GM21381 (cell line): ENCODE measurements around the gene WBP11.
"Not testable (repeated sequence)": the region's sequence is repeated elsewhere in the genome, so short reads cannot be mapped to it uniquely, and the experiment has no call there.

Experiments
- ATAC-seq: cut with Tn5 transposase; IDR thresholded peaks from one replicate; pipeline ENCODE4 v1.9.1; 2021; ENCODE audit warnings: mild to moderate bottlenecking, moderate library complexity; ENCODE audit not compliant: unreplicated experiment

Gene WBP11

GRCh38 chr12:14774074-14774905 lies 29.0 kb downstream of the WBP11 start:
- ATAC-seq = peak; percentile 50

- ATAC-seq = peak; percentile 8
These were observed 29.6 kb downstream of the WBP11 start for GRCh38 chr12:14773685-14774073.

GRCh38 chr12:14772946-14773345 lies 30.3 kb downstream of the WBP11 start:
- ATAC-seq = no peak

GRCh38 chr12:14771651-14772137 lies 31.6 kb downstream of the WBP11 start:
- no peak for ATAC-seq

- ATAC-seq = peak; percentile 32
These were observed 32.5 kb downstream of the WBP11 start for GRCh38 chr12:14770496-14771461.

GRCh38 chr12:14769969-14770495 lies 33.2 kb downstream of the WBP11 start:
- ATAC-seq = peak; percentile 33

GRCh38 chr12:14769466-14769968 lies 33.8 kb downstream of the WBP11 start:
- no peak for ATAC-seq

GRCh38 chr12:14768823-14769405 lies 34.4 kb downstream of the WBP11 start:
- no peak for ATAC-seq

- no peak for ATAC-seq
These were observed 35.7 kb downstream of the WBP11 start for GRCh38 chr12:14767617-14768016.

- no peak for ATAC-seq
These were observed 36.5 kb downstream of the WBP11 start for GRCh38 chr12:14766649-14767215.

- ATAC-seq = not testable (repeated sequence)
These were observed 37.3 kb downstream of the WBP11 start for GRCh38 chr12:14766020-14766419.

GRCh38 chr12:14765398-14765797 lies 37.9 kb downstream of the WBP11 start:
- ATAC-seq = no peak

GRCh38 chr12:14759711-14760280 lies 43.5 kb downstream of the WBP11 start:
- not testable (repeated sequence) for ATAC-seq

- no peak for ATAC-seq
These were observed 46.7 kb downstream of the WBP11 start for GRCh38 chr12:14756334-14757143.

- ATAC-seq = no peak
These were observed 51.3 kb downstream of the WBP11 start for GRCh38 chr12:14751986-14752385.

- no peak for ATAC-seq
These were observed 60.2 kb downstream of the WBP11 start for GRCh38 chr12:14743061-14743460.

GRCh38 chr12:14741942-14742341 lies 61.3 kb downstream of the WBP11 start:
- ATAC-seq = no peak

- no peak for ATAC-seq
These were observed 62.1 kb downstream of the WBP11 start for GRCh38 chr12:14741153-14741552.

- not testable (repeated sequence) for ATAC-seq
These were observed 66.8 kb downstream of the WBP11 start for GRCh38 chr12:14736441-14736840.
